Bronchial epithelial cell (primary cell): ENCODE measurements around the gene TRAF3IP3. TPM values are rescaled to one million over a fixed set of nuclear protein-coding genes. Genes with fewer than 3 reads are reported as not detected.
A peak's percentile ranks its signal among the peaks of the same experiment; 100 is the strongest.

ENCODE experiments used
- DNase-seq: peaks from one replicate; pipeline ENCODE4 v3.0.0-alpha.2; 2010; ENCODE audit warnings: low read depth
- FAIRE-seq: peaks from 2 replicates; lab custom pipeline; 2011; peaks lifted over from hg19 to GRCh38; lab: Jason Lieb, UNC
- H3K27me3 ChIP-seq: 2 replicates; pipeline ENCODE4 v1.5.1; 2011; ENCODE audit warnings: low read length; ENCODE audit not compliant: control insufficient read depth, insufficient read depth
- H3K36me3 ChIP-seq: 2 replicates; pipeline ENCODE4 v1.5.1; 2011; ENCODE audit warnings: low read length; ENCODE audit not compliant: control insufficient read depth, insufficient read depth
- H3K4me3 ChIP-seq: 2 replicates; pipeline ENCODE4 v1.5.1; 2011; ENCODE audit warnings: mild to moderate bottlenecking, low read depth, low read length, control low read depth
- CTCF ChIP-seq: IDR thresholded peaks from 2 replicates; pipeline ENCODE4 v1.5.1; 2011; ENCODE audit warnings: mild to moderate bottlenecking, moderate library complexity, low read length, control low read depth, inconsistent platforms; ENCODE audit not compliant: insufficient read depth, severe bottlenecking
- total RNA-seq: library from RNA; depleted of rRNA; stranded (reverse); fragments of >200 nt; gene quantifications from 2 replicates; pipeline ENCODE4 v1.2.1, GENCODE V29; 2014

Gene TRAF3IP3
- total RNA-seq, 1 donor from 2014 or later: not detected

GRCh38 chr1:209829716-209830115, 73.9 kb downstream of the TRAF3IP3 start:
- FAIRE-seq (no peak), DNase-seq (no peak)
- H3K4me3 ChIP-seq: no peak overlapping the region
- peaks cover 10% of the 10 kb centered on the region for H3K36me3 ChIP-seq
- TF ChIP-seq CTCF: no peak
- no peaks in the 10 kb centered on the region for H3K27me3 ChIP-seq

GRCh38 chr1:209830722-209831121, 74.9 kb downstream of the TRAF3IP3 start:
- FAIRE-seq: no peak
- TF ChIP-seq CTCF: no peak
- peaks cover 10% of the 10 kb centered on the region for H3K36me3 ChIP-seq

GRCh38 chr1:209831615-209832014, 75.8 kb downstream of the TRAF3IP3 start:
- Histone ChIP-seq H3K27me3 (no peaks in the 10 kb centered on the region), H3K36me3 (peaks cover 10% of the 10 kb centered on the region), H3K4me3 (no peak overlapping the region)
- DNase-seq: peak; percentile 69
- no peak for TF ChIP-seq CTCF
- no peak for FAIRE-seq

More at GRCh38 chr1:209830722-209831121, 74.9 kb downstream of the TRAF3IP3 start:
- no peak for DNase-seq
- Histone ChIP-seq H3K4me3 (no peak overlapping the region), H3K27me3 (no peaks in the 10 kb centered on the region)

Other genes starting within 250 kb of the TRAF3IP3 start
- not detected in 2 replicates for gene CAMK1G, start 172.3 kb upstream of the TRAF3IP3 start, total RNA-seq
- gene LAMB3, start 103.6 kb upstream of the TRAF3IP3 start, total RNA-seq: 1,162 and 3,106 TPM in 2 replicates
- gene G0S2, start 80.6 kb upstream of the TRAF3IP3 start, total RNA-seq: 301 and 418 TPM in 2 replicates
- gene HSD11B1, start 51.2 kb upstream of the TRAF3IP3 start, total RNA-seq: 4.1 and 10.5 TPM in 2 replicates
- 6.8 and 11.6 TPM in 2 replicates for gene C1orf74, start 28.5 kb downstream of the TRAF3IP3 start, total RNA-seq
- 175 and 226 TPM in 2 replicates for gene IRF6, start 50.1 kb downstream of the TRAF3IP3 start, total RNA-seq
- gene UTP25, start 71.9 kb downstream of the TRAF3IP3 start, total RNA-seq: 2.9 and 6.3 TPM in 2 replicates
- gene SYT14, start 182.2 kb downstream of the TRAF3IP3 start, total RNA-seq: not detected in 2 replicates